Measurements from ENCODE around the gene DOCK1. TPM values are rescaled to one million over a fixed set of nuclear protein-coding genes. Genes with fewer than 3 reads are reported as not detected.

DOCK1 gene
- total RNA-seq, 1 experiment from 2014 or later, result 44.5 TPM

- no peaks in the 10 kb centered on the region for H3K27me3 ChIP-seq (ENCODE audit: control insufficient read depth, insufficient read depth, low read length)
- H3K36me3 ChIP-seq (replicated peaks; ENCODE audit: control insufficient read depth, insufficient read depth, low read length), result no peaks in the 10 kb centered on the region
- no peak overlapping the region for H3K4me3 ChIP-seq (ENCODE audit: insufficient read depth, low read depth, low read length)
- DNase-seq, result no peak
These were observed 331.0 kb downstream of the DOCK1 start for GRCh38 chr10:127236266-127236665.

- DNase-seq, result no peak
- no peaks in the 10 kb centered on the region for H3K36me3 ChIP-seq (replicated peaks; ENCODE audit: control insufficient read depth, insufficient read depth, low read length)
- no peaks in the 10 kb centered on the region for H3K27me3 ChIP-seq (ENCODE audit: control insufficient read depth, insufficient read depth, low read length)
- no peak overlapping the region for H3K4me3 ChIP-seq (ENCODE audit: insufficient read depth, low read depth, low read length)
These were observed 337.7 kb downstream of the DOCK1 start for GRCh38 chr10:127242914-127243313.

- Histone ChIP-seq H3K4me3 (ENCODE audit: insufficient read depth, low read depth, low read length) (no peak overlapping the region), H3K36me3 (replicated peaks; ENCODE audit: control insufficient read depth, insufficient read depth, low read length) (no peaks in the 10 kb centered on the region), H3K27me3 (ENCODE audit: control insufficient read depth, insufficient read depth, low read length) (no peaks in the 10 kb centered on the region)
- DNase-seq, result peak; percentile 63
These were observed 338.5 kb downstream of the DOCK1 start for GRCh38 chr10:127243490-127244272.

- no peaks in the 10 kb centered on the region for H3K36me3 ChIP-seq (replicated peaks; ENCODE audit: control insufficient read depth, insufficient read depth, low read length)
- no peaks in the 10 kb centered on the region for H3K27me3 ChIP-seq (ENCODE audit: control insufficient read depth, insufficient read depth, low read length)
- no peak for DNase-seq
- no peak overlapping the region for H3K4me3 ChIP-seq (ENCODE audit: insufficient read depth, low read depth, low read length)
These were observed 340.2 kb downstream of the DOCK1 start for GRCh38 chr10:127245456-127245855.

GRCh38 chr10:127250031-127250430, 344.8 kb downstream of the DOCK1 start:
- H3K4me3 ChIP-seq (ENCODE audit: insufficient read depth, low read depth, low read length), result no peak overlapping the region
- DNase-seq, result no peak
- no peaks in the 10 kb centered on the region for H3K36me3 ChIP-seq (replicated peaks; ENCODE audit: control insufficient read depth, insufficient read depth, low read length)
- H3K27me3 ChIP-seq (ENCODE audit: control insufficient read depth, insufficient read depth, low read length), result no peaks in the 10 kb centered on the region

- no peak for DNase-seq
- Histone ChIP-seq H3K36me3 (replicated peaks; ENCODE audit: control insufficient read depth, insufficient read depth, low read length) (no peaks in the 10 kb centered on the region; the same call in 1 of the 2 replicates), H3K4me3 (ENCODE audit: insufficient read depth, low read depth, low read length) (no peak overlapping the region), H3K27me3 (ENCODE audit: control insufficient read depth, insufficient read depth, low read length) (no peaks in the 10 kb centered on the region)
These were observed 347.6 kb downstream of the DOCK1 start for GRCh38 chr10:127252818-127253217.

GRCh38 chr10:127254276-127254675, 349.0 kb downstream of the DOCK1 start:
- Histone ChIP-seq H3K4me3 (ENCODE audit: insufficient read depth, low read depth, low read length) (no peak overlapping the region), H3K36me3 (replicated peaks; ENCODE audit: control insufficient read depth, insufficient read depth, low read length) (no peaks in the 10 kb centered on the region; the same call in 1 of the 2 replicates), H3K27me3 (ENCODE audit: control insufficient read depth, insufficient read depth, low read length) (no peaks in the 10 kb centered on the region)
- no peak for DNase-seq

- Histone ChIP-seq H3K4me3 (ENCODE audit: insufficient read depth, low read depth, low read length) (no peak overlapping the region), H3K36me3 (replicated peaks; ENCODE audit: control insufficient read depth, insufficient read depth, low read length) (no peaks in the 10 kb centered on the region; the same call in 1 of the 2 replicates), H3K27me3 (ENCODE audit: control insufficient read depth, insufficient read depth, low read length) (no peaks in the 10 kb centered on the region)
- DNase-seq, result no peak
These were observed 352.2 kb downstream of the DOCK1 start for GRCh38 chr10:127257395-127257794.

GRCh38 chr10:127259347-127259746, 354.1 kb downstream of the DOCK1 start:
- Histone ChIP-seq H3K4me3 (ENCODE audit: insufficient read depth, low read depth, low read length) (no peak overlapping the region), H3K36me3 (replicated peaks; ENCODE audit: control insufficient read depth, insufficient read depth, low read length) (no peaks in the 10 kb centered on the region; the same call in 1 of the 2 replicates), H3K27me3 (ENCODE audit: control insufficient read depth, insufficient read depth, low read length) (no peaks in the 10 kb centered on the region)
- DNase-seq, result no peak

GRCh38 chr10:127262606-127263005, 357.4 kb downstream of the DOCK1 start:
- H3K4me3 ChIP-seq (ENCODE audit: insufficient read depth, low read depth, low read length), result no peak overlapping the region
- no peak for DNase-seq
- H3K36me3 ChIP-seq (replicated peaks; ENCODE audit: control insufficient read depth, insufficient read depth, low read length), result no peaks in the 10 kb centered on the region
- H3K27me3 ChIP-seq (ENCODE audit: control insufficient read depth, insufficient read depth, low read length), result no peaks in the 10 kb centered on the region

GRCh38 chr10:127265288-127265687, 360.1 kb downstream of the DOCK1 start:
- no peaks in the 10 kb centered on the region for H3K27me3 ChIP-seq (ENCODE audit: control insufficient read depth, insufficient read depth, low read length)
- DNase-seq, result no peak
- no peaks in the 10 kb centered on the region for H3K36me3 ChIP-seq (replicated peaks; ENCODE audit: control insufficient read depth, insufficient read depth, low read length)
- no peak overlapping the region for H3K4me3 ChIP-seq (ENCODE audit: insufficient read depth, low read depth, low read length)

GRCh38 chr10:127266431-127266830, 361.2 kb downstream of the DOCK1 start:
- H3K4me3 ChIP-seq (ENCODE audit: insufficient read depth, low read depth, low read length), result no peak overlapping the region
- no peaks in the 10 kb centered on the region for H3K36me3 ChIP-seq (replicated peaks; ENCODE audit: control insufficient read depth, insufficient read depth, low read length)
- no peak for DNase-seq
- H3K27me3 ChIP-seq (ENCODE audit: control insufficient read depth, insufficient read depth, low read length), result no peaks in the 10 kb centered on the region

GRCh38 chr10:127267442-127267841, 362.2 kb downstream of the DOCK1 start:
- no peak for DNase-seq
- Histone ChIP-seq H3K27me3 (ENCODE audit: control insufficient read depth, insufficient read depth, low read length) (no peaks in the 10 kb centered on the region), H3K36me3 (replicated peaks; ENCODE audit: control insufficient read depth, insufficient read depth, low read length) (no peaks in the 10 kb centered on the region), H3K4me3 (ENCODE audit: insufficient read depth, low read depth, low read length) (no peak overlapping the region)

- Histone ChIP-seq H3K27me3 (ENCODE audit: control insufficient read depth, insufficient read depth, low read length) (no peaks in the 10 kb centered on the region), H3K36me3 (replicated peaks; ENCODE audit: control insufficient read depth, insufficient read depth, low read length) (no peaks in the 10 kb centered on the region)
- no peak for DNase-seq
These were observed 366.8 kb downstream of the DOCK1 start for GRCh38 chr10:127272076-127272475.

GRCh38 chr10:127275272-127275671, 370.0 kb downstream of the DOCK1 start:
- H3K36me3 ChIP-seq (replicated peaks; ENCODE audit: control insufficient read depth, insufficient read depth, low read length), result no peaks in the 10 kb centered on the region; the same call in 1 of the 2 replicates
- no peaks in the 10 kb centered on the region for H3K27me3 ChIP-seq (ENCODE audit: control insufficient read depth, insufficient read depth, low read length)
- H3K4me3 ChIP-seq (ENCODE audit: insufficient read depth, low read depth, low read length), result no peak overlapping the region
- no peak for DNase-seq

More at GRCh38 chr10:127272076-127272475, 366.8 kb downstream of the DOCK1 start:
- no peak overlapping the region for H3K4me3 ChIP-seq (ENCODE audit: insufficient read depth, low read depth, low read length)

All from H7 (cell line).